Kidney (tissue), 14 donors: ENCODE results near the gene DNAL1. TPM values are rescaled to one million over a fixed set of nuclear protein-coding genes. Genes with fewer than 3 reads are reported as not detected.

Source experiments
- DNase-seq, 5 donors: peaks; one replicate each; pipeline ENCODE4 v3.0.0-alpha.2; 2013 to 2020
- FAIRE-seq: peaks from 2 replicates; lab custom pipeline; 2012; peaks lifted over from hg19 to GRCh38; lab: Jason Lieb, UNC
- H3K27ac ChIP-seq, 2 donors: one replicate each; pipeline ENCODE4 v1.7.0; 2013; ENCODE audit warnings: low read depth in 2 of 2, low read length in 2 of 2, inconsistent platforms in 1 of 2
- H3K27me3 ChIP-seq: one replicate; pipeline ENCODE4 v1.7.1; 2013; ENCODE audit warnings: low read length, inconsistent platforms; ENCODE audit not compliant: control insufficient read depth, insufficient read depth
- H3K36me3 ChIP-seq, 3 donors: one replicate each; pipeline versions ENCODE4 v1.7.0 to v1.7.1; 2013; ENCODE audit warnings: low read length in 3 of 3, control low read depth in 1 of 3, inconsistent platforms in 1 of 3; ENCODE audit not compliant: insufficient read depth in 3 of 3, control insufficient read depth in 2 of 3
- H3K4me1 ChIP-seq, 3 donors: one replicate each; pipeline versions ENCODE4 v1.7.0 to v1.7.1; 2013; ENCODE audit warnings: low read length in 3 of 3, inconsistent platforms in 1 of 3, low read depth in 1 of 3; ENCODE audit not compliant: control insufficient read depth in 2 of 3, insufficient read depth in 2 of 3
- H3K4me3 ChIP-seq, 3 donors: one replicate each; pipeline versions ENCODE4 v1.7.0 to v1.8.1; 2013; ENCODE audit warnings: low read length in 3 of 3, control low read depth in 1 of 3, inconsistent platforms in 1 of 3
- H3K9ac ChIP-seq, 3 donors: one replicate each; pipeline versions ENCODE4 v1.7.0 to v1.7.1; 2013; ENCODE audit warnings: low read length in 3 of 3, control low read depth in 1 of 3, inconsistent platforms in 1 of 3
- H3K9me3 ChIP-seq, 3 donors: one replicate each; pipeline versions ENCODE4 v1.7.0 to v1.7.1; 2013; ENCODE audit warnings: low read length in 3 of 3, control low read depth in 1 of 3, inconsistent platforms in 1 of 3; ENCODE audit not compliant: control insufficient read depth in 2 of 3, insufficient read depth in 1 of 3
- CTCF ChIP-seq: IDR thresholded peaks from 3 replicates; pipeline ENCODE4 v1.5.1; 2012; ENCODE audit warnings: mild to moderate bottlenecking, moderate library complexity, borderline replicate concordance; ENCODE audit not compliant: insufficient read depth; ENCODE audit errors: extremely low read depth
- intact Hi-C: fragments of 100-400 bp; cut with DNase I; formaldehyde crosslinking; loops from one replicate; pipeline ENCODE4 v1.11.1; 2022
- polyA plus RNA-seq: library from polyadenylated mRNA; stranded (reverse); fragments of 350-450 nt; fragmentation: Illumina TruSeq; extraction: RNeasy Lipid Tissue Mini Kit (QIAGEN cat#74804); gene quantifications from one replicate; pipeline ENCODE4 v1.2.3, GENCODE V29; 2014; ENCODE audit warnings: low read depth, low replicate concordance; ENCODE audit not compliant: insufficient read depth
- total RNA-seq: library from RNA; stranded (reverse); fragmentation: NEBNext Ultra II Directional; extraction: Animal tissue kit (Norgen Biotek cat#: 25700); gene quantifications from one replicate; pipeline ENCODE4 v1.2.1, GENCODE V29; 2021
- donor health status: control.
- donor health status: control.
- donor health status: control.
- donor health status: control.
- donor health status: control.
- donor health status: DM: yes; HTN: yes; CAD: no.
- donor health status: Normal renal cell carcinoma (clear cell type).

DNAL1 gene
- total and polyA plus RNA-seq, 2 donors from 2014 or later, result 9.3 to 32.3 TPM

GRCh38 chr14:73684627-73685026, 39.8 kb downstream of the DNAL1 start:
- intact Hi-C loops, result no loop called here
- DNase-seq (no peak), FAIRE-seq (no peak)
- Histone ChIP-seq H3K27ac (no peak overlapping the region), H3K9ac (no peak overlapping the region), H3K9me3 (no peaks in the 10 kb centered on the region), H3K27me3 (no peaks in the 10 kb centered on the region), H3K4me3 (no peak overlapping the region), H3K4me1 (no peaks in the 10 kb centered on the region), H3K36me3 (peaks cover 0 to 6% (median 2%) of the 10 kb centered on the region in 3 donors)
- no peak for TF ChIP-seq CTCF

- Histone ChIP-seq H3K27ac (no peak overlapping the region), H3K27me3 (no peaks in the 10 kb centered on the region), H3K36me3 (peaks cover 0 to 6% (median 2%) of the 10 kb centered on the region in 3 donors), H3K9me3 (no peaks in the 10 kb centered on the region), H3K9ac (no peak overlapping the region), H3K4me3 (no peak overlapping the region), H3K4me1 (no peaks in the 10 kb centered on the region)
- intact Hi-C loops, result no loop called here
- DNase-seq (no peak), FAIRE-seq (no peak)
- TF ChIP-seq CTCF, result no peak
Observed at GRCh38 chr14:73685328-73685727, 40.5 kb downstream of the DNAL1 start.

- intact Hi-C loops, result no loop called here
- no peak for TF ChIP-seq CTCF
- Histone ChIP-seq H3K27ac (no peak overlapping the region), H3K9ac (no peak overlapping the region), H3K4me3 (no peak overlapping the region), H3K27me3 (no peaks in the 10 kb centered on the region), H3K36me3 (peaks cover 0 to 6% (median 2%) of the 10 kb centered on the region in 3 donors), H3K4me1 (no peaks in the 10 kb centered on the region), H3K9me3 (no peaks in the 10 kb centered on the region)
- DNase-seq, result no peak
- FAIRE-seq, result no peak
Observed at GRCh38 chr14:73686901-73687300, 42.1 kb downstream of the DNAL1 start.

- no peaks in the 10 kb centered on the region for H3K36me3 ChIP-seq
- FAIRE-seq (no peak), DNase-seq (no peak)
- no peaks in the 10 kb centered on the region for H3K4me1 ChIP-seq
- no peaks in the 10 kb centered on the region for H3K9me3 ChIP-seq
- H3K9ac ChIP-seq, result no peak overlapping the region
- TF ChIP-seq CTCF, result no peak
- intact Hi-C loops, result no loop called here
- H3K4me3 ChIP-seq, result no peak overlapping the region
- H3K27ac ChIP-seq, result no peak overlapping the region
- no peaks in the 10 kb centered on the region for H3K27me3 ChIP-seq
Observed at GRCh38 chr14:73694083-73694482, 49.3 kb downstream of the DNAL1 start.
